ENCODE measurements around the gene BAIAP2L1.

BAIAP2L1 gene

DNA sequence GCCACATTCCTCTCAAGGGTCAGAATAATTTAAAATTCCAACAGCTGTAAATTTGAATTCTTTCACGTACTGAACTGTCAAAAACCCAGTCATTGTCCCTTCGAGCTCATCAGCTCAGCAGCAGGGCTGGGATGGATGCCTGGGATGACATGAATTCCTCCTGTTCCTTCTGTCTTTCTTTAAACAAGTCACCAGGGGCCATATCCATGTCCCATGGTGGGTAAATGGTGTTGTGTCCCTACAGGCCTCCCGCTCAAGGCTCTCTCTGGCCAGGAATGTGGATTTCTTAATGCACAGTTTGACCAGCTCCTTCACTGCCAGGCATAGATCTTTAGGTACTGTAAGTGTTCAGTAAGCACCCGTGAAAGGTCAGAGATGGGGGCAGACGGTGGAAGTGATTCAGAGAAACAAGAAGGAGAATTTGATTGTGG lies 135.0 kb downstream of the BAIAP2L1 start:
- DNase-seq = no peak

DNA sequence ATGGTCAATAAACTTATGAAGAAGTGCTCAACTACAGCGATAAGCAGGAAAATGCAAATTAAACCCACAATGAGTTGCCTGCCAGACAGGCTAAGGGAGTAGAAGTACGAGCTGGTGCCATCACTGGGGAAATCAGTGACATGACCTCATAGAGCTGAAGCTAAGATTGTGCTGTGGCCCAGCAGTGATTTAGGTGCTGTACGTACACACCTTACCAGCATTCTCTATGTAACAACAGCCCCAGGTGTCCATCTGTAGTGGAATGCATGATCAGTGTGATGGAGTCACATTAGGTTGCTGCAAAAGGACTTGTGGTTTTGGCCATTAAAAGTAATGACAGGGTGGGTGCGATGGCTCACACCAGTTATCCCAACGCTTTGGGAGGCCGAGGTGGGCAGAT lies 143.2 kb downstream of the BAIAP2L1 start:
- no peak for DNase-seq

DNA sequence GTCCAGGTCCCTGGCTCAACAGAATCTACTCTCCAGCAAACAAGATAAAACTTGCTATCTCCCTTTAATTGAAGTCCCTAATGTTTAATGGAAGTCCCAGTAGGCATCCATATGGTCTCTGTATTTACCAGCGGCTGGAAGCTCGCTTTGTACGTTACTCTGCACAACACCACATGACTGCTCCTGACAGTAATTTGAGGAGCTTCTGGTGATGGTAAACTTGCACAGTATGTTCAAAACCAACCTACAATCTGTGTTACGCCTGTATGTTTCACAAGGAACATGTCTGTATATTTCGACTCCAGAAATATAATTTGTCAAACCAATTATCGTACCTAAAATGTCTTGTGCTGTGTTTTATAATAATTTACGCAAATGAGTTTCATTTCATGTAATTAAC lies 144.5 kb downstream of the BAIAP2L1 start:
- no peak for DNase-seq

DNA sequence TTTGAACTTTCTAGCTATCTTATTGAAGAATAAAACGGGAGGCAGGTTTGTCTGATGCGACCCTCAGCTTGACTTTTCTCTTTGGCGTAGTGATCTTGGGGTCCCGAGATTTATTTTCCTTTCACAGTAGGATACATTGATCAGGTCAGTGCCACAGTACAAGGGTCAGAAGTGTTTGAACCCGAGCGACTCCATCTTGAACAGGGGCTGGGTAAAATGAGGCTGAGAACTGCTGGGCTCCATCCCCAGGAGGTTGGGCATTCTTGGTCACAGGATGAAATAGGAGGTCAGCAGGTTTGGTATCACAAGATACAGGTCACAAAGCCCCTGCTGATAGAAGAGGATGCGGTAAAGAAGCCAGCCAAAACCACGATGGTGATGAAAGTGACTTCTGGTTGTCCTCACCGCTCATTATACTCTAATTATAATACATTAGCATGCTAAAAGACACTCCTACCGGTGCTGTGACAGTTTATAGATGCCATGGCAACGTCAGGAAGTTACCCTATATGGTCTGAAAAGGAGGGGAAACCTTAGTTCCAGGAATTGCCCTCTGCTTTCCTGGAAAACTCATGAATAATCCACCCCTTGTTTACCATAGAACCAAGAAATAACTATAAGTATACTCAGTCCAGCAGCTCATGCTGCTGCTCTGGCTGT lies 145.8 kb downstream of the BAIAP2L1 start:
- DNase-seq = no peak

DNA sequence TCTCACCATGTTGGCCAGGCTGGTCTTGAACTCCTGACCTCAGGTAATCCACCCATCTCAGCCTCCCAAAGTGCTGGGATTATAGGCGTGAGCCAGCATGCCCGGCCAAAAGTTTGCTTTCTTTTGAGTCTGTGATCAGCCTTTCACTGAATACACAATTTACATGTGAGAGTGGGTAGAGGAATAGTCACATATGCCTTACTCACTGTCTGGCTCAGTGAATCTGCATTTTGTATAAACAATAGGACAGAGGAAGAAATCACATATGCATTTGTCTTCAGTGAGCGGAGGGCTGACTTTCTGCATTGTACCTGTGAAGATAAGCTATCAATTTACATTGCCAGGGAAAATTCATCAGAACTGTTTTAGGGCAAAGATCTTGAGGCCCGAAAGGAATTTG lies 146.4 kb downstream of the BAIAP2L1 start:
- no peak for DNase-seq

DNA sequence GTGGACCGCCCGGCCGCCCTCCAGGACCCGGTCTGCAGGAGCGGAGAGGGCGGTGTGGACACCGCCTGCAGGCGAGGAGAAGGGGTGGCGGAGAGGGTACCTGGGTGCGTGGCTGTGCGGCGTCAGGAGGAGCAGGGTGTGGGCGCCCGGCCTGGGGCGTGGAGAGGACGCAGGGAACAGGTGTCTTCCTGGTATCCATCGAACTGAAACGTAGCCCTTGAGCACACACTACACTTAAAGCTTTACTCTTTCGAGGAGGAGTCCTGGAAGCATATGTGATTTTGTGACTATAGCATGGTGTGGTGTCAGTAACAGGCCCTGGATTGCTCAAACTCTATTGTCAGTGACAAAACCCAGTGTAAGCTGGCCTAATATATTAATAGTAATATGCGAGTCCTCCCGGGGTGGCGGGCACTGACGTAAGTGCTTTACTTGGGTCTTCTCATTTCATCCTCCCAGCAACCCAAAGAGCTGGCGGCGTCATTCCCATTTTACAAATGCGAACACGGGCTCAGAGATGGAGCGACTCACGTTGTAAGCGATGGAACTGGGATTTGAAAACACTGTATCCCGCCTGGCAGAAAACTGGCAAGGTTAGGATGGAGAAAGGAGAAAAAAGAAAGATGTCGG lies 148.3 kb downstream of the BAIAP2L1 start:
- DNase-seq = no peak

DNA sequence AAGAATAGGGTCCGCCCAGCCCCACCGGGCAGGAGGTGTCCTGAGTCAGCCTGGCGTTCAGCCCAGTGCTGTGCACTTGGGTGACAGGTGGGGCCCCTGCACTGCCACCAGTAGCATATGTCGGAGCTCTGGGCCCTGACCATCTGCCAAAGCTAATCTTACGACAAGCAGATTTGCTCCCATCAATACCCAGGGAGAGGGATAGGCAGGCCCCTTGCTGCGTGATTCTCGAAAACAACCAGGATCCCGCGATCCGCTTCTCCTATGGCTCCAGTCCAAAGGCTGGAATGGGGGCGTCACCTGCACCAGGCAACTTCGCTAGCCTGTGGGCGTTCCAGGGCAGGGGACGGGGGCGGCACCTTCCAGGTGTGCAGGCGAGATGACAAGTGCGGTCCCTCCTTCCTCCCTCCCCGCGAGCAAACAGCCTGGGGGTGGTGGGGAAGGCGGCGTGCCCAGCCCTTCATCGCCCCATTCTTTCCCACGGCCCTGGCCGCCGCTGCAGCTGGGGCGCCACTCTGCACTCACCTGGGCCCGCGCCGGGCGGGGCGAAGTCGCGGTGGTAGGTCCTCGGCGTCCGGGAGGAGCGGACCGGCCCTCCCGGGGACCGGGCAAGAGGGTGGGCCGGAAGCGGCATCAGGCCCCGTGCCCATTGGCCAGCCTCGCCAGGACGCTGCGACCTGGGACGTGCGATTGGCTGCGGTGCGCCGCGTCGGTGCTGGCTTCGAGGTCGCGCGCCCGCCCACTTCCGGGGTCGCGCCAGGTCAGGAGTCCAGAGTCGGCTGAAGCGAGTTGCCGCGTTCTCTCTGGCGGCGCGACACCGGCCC lies 149.1 kb downstream of the BAIAP2L1 start, which contains the start of gene TECPR1:
Gene TECPR1 (minus strand): TSS at position 632 of the 824 bp plus-strand sequence. CDS start 6,086 bp downstream, outside the sequence.
- peak; percentile 87 for DNase-seq

DNA sequence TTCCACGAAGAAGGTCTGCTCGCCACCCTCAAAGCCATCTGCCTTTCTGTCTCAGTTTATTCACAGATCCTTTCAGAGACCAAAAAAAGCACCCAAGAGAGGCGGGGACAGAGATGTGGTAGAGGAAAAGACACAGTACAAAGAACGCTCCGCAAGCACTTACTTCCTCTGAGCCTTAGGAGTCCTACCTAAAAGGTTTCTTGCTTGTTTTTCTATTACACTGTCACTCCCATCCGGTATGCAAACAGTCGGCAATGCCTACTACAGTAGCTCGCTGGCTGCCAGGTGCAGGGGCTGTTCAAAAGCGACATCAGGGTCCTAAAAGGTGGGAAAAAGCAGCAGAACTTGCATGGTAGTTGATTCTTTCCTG lies 149.7 kb downstream of the BAIAP2L1 start:
- DNase-seq = peak; percentile 61

DNA sequence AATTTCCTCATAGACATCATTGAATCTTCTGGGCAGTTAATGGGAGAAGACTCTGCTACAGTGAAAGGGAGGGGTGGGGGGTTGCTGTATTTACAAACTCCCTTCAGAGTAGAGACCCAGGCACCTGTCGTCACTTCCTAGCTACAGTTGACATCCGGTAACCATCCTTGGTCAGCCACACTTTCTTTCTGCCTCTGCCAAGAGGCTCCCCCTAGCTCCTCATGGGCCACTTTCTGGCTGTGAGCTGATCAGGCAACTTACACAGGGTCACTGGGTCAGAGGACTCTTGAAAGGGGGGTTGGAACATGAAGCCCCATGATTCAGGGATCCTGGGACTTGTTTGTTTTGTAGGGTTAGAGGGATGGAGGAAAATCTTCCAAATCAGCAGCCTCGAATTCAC lies 150.1 kb downstream of the BAIAP2L1 start:
- peak; percentile 63 for DNase-seq

DNA sequence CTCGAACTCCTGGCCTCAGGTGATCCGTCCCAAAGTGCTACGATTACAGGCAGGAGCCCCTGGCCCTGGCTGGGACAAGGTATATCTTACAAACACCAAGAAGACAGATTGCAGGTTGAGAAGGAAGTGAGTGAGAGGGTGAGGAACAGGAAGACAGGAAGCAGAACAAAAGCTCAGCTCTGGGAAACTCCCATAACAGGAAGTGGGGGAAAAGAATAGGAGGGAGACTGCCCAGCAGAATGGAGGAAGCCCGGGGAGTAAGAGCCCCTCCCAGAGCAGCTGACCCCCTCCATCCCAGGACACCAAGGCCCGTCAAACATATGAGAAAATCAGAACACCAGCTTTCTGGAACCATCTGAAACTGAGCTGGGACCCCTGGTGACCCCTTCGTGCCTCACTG lies 151.8 kb downstream of the BAIAP2L1 start:
- peak; percentile 14 for DNase-seq

DNA sequence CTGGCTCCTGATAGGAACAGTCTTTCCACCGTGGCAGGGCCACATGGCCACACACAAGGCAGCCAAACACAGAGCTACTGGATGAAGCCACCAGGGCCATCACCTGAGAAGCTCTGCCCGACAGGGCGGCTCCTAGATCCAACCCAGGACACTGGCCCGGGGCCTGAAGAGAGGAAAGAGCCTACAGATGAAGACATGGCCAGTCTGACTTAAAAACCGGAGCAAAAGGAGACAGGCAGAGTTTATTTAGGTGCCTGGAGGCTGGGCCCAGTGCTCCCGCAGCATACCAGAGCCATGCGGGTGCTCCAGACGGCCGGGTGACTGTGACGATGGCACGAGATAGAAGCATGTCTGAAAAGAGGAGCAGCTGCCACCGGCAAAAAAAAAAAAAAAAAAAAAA lies 152.7 kb downstream of the BAIAP2L1 start:
- DNase-seq = no peak

DNA sequence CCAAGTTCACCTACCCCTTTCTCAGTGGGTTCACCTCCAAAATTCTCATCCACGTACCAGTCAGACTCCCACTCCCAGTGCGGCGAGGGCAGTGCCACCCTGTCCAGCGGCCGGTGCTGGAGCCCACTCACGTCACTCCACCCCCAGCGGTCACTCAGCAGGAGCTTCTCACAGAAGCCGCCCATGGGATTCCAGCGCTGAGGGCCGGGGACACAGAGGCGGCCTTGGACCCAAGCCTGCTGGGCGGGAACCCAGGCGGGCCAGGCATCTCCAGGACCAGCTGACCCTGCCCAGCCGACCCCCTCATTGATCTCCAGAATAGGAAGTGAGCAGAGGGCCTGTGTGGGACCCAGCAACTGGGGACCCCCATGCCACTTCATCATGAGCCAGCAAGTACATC lies 156.0 kb downstream of the BAIAP2L1 start:
- DNase-seq = no peak

DNA sequence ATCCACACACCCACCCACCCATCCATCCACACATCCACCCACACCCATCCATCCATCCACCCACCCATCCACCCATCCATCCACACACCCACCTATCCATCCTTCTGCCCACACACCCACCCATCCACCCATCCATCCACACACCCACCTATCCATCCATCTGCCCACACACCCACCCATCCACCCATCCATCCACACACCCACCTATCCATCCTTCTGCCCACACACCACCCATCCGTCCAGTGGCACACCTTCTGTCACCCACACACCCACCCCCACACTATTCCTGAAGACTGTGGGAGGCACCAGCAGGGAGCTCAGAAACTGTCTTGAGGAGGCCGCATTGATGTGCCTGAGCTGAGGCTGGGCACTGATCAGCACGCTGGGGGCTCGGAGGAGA lies 158.0 kb downstream of the BAIAP2L1 start:
- DNase-seq = no peak

DNA sequence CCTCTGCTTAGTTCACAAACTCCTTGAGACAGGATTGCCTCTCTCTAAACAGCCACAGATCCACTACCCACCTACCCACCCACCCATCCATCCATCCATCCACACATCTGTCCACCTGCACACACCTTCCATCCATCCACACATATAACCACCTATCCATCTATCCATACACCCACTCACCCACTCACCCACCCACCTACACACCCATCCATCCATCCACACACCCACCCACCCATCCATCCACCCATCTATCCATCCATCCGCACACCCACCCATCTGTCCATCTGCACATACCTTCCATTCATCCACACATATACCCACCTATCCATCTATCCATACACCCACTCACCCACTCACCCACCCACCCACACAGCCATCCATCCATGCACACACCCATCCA lies 158.5 kb downstream of the BAIAP2L1 start:
- no peak for DNase-seq

DNA sequence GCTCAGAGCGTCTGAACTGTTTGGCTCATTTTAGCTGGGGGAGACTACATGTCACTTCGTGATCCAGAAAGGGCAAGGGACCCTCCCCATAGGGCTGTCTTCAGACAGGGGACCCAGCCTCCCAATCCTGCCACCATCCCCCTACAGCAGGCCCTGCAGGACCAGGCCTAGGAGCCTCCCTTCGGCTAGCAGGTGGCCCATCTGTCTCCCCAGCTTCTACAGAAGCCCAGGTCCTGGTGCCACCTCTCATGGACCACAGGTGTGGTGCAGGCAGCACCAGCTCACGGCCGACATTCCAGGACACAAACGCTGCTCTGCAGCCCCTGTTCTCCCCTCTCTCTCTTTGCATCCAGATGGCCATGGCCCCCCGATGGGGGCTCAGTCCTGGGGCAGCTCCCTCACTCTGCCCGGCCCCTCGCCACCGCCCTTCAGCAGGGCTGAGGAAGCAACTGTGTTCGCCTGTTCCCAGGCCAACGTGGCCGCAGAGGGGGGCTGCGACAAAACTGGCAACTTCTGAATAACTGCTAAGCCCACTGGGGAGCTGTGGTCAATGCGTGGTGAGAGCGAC lies 159.1 kb downstream of the BAIAP2L1 start:
- no peak for DNase-seq

Data from CD4-positive, alpha-beta T cell treated with Interleukin-6 for 4 hours (primary cell).